GM19238 (cell line): ENCODE results near the gene NUFIP2.
"Not testable (repeated sequence)": the region's sequence is repeated elsewhere in the genome, so short reads cannot be mapped to it uniquely, and the experiment has no call there.

Source experiments
- DNase-seq: peaks from one replicate; pipeline ENCODE4 v3.0.0; 2011; ENCODE audit warnings: low spot score; ENCODE audit not compliant: insufficient read length

Gene NUFIP2

GRCh38 chr17:29283496-29283895 is 10.5 kb downstream of the NUFIP2 start:
- DNase-seq, result no peak

- no peak for DNase-seq
Measured at GRCh38 chr17:29279397-29280070, 14.4 kb downstream of the NUFIP2 start.

- DNase-seq, result no peak
Measured at GRCh38 chr17:29278692-29279091, 15.3 kb downstream of the NUFIP2 start.

GRCh38 chr17:29273924-29274323 is 20.0 kb downstream of the NUFIP2 start:
- DNase-seq, result no peak

- not testable (repeated sequence) for DNase-seq
Measured at GRCh38 chr17:29271980-29272379, 22.0 kb downstream of the NUFIP2 start.

GRCh38 chr17:29263916-29264315 is 30.0 kb downstream of the NUFIP2 start:
- no peak for DNase-seq

GRCh38 chr17:29257756-29258155 is 36.2 kb downstream of the NUFIP2 start:
- DNase-seq, result no peak

- DNase-seq, result no peak
Measured at GRCh38 chr17:29256735-29257466, 37.0 kb downstream of the NUFIP2 start.

GRCh38 chr17:29255926-29256522 is 37.9 kb downstream of the NUFIP2 start:
- DNase-seq, result no peak

GRCh38 chr17:29253037-29253436 is 40.9 kb downstream of the NUFIP2 start:
- DNase-seq, result no peak

- DNase-seq, result no peak
Measured at GRCh38 chr17:29252101-29252791, 41.7 kb downstream of the NUFIP2 start.

- DNase-seq, result no peak
Measured at GRCh38 chr17:29251184-29251583, 42.8 kb downstream of the NUFIP2 start.

- no peak for DNase-seq
Measured at GRCh38 chr17:29250666-29251065, 43.3 kb downstream of the NUFIP2 start.

- DNase-seq, result no peak
Measured at GRCh38 chr17:29248845-29249244, 45.1 kb downstream of the NUFIP2 start.

- no peak for DNase-seq
Measured at GRCh38 chr17:29247219-29247618, 46.7 kb downstream of the NUFIP2 start.

GRCh38 chr17:29246628-29247027 is 47.3 kb downstream of the NUFIP2 start, which contains the start of gene CRYBA1:
CRYBA1 (plus strand) TSS chr17:29246859; CDS start chr17:29246864, 5 bp downstream.
- no peak for DNase-seq

- DNase-seq, result no peak
Measured at GRCh38 chr17:29245401-29245800, 48.5 kb downstream of the NUFIP2 start.

GRCh38 chr17:29243792-29244191 is 50.2 kb downstream of the NUFIP2 start:
- no peak for DNase-seq

- DNase-seq, result no peak
Measured at GRCh38 chr17:29242790-29243189, 51.2 kb downstream of the NUFIP2 start.

GRCh38 chr17:29242051-29242450 is 51.9 kb downstream of the NUFIP2 start:
- DNase-seq, result no peak

- DNase-seq, result no peak
Measured at GRCh38 chr17:29240968-29241963, 52.7 kb downstream of the NUFIP2 start.
